HG02943 (cell line): ENCODE results near the gene CSNK2A2.

Experiments used
- ATAC-seq: cut with Tn5 transposase; IDR thresholded peaks from one replicate; pipeline ENCODE4 v1.9.1; 2021; ENCODE audit warnings: mild to moderate bottlenecking, low read depth, moderate library complexity; ENCODE audit not compliant: unreplicated experiment

The CSNK2A2 gene

GRCh38 chr16:58116081-58116480 is 81.8 kb downstream of the CSNK2A2 start:
- no peak for ATAC-seq

GRCh38 chr16:58114827-58115825 is 82.8 kb downstream of the CSNK2A2 start:
- no peak for ATAC-seq

DNA sequence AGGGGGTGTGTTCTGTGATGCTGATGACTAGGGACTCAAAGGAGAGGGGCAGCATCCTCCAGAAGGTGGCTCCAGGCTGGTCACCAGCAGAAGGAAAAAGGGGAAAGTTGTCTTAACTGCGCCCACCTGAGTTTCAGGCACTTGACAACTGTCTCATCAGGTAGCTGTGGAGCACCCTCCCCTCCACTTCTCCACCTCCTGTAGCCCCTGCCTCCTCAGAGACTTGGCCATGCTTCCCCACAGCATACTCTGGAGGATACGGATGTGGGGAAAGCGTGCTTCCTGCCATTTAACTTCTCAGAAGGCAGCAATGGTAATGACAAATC is 86.6 kb downstream of the CSNK2A2 start:
- ATAC-seq, result no peak

GRCh38 chr16:58110571-58111301 is 87.2 kb downstream of the CSNK2A2 start:
- ATAC-seq, result no peak

DNA sequence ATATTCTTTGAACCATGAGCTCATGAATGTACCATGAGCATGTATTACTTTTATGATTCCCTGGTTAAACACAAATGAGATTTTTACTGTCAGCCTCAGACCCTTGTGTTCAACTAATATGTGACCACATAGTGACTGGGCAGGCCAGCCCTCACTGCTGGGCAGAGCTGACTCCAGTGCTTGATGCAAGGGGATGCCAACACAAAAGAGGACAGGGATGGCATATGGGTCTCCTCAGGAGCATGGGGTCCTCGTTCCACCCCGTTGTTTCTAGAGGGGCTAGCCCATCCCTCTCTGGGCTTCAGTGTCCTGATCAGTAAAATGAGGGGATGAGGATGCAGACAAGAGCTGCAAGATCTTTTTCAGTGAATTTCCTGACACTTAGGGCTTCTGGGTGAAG is 88.0 kb downstream of the CSNK2A2 start:
- no peak for ATAC-seq

- no peak for ATAC-seq
These were observed 88.6 kb downstream of the CSNK2A2 start for GRCh38 chr16:58109330-58109729.
